Activated CD8-positive, alpha-beta T cell treated with anti-CD3 and anti-CD28 coated beads, Interleukin-2, amount 10 ng/mL, durations not matched to agents 7 days and 5 days (primary cell): ENCODE results near the gene PAGE2. TPM values are rescaled to one million over a fixed set of nuclear protein-coding genes. Genes with fewer than 3 reads are reported as not detected.
"Not testable (repeated sequence)": the region's sequence is repeated elsewhere in the genome, so short reads cannot be mapped to it uniquely, and the experiment has no call there.

Source experiments
- ATAC-seq: fragments of 150-1000 bp; cut with Tn5 transposase; one replicate; pipeline ENCODE4 v1.10.0; 2021; ENCODE audit warnings: moderate library complexity
- CTCF ChIA-PET: fragments of 350-600 bp; sonication (Branson Sonifier 250); formaldehyde crosslinking; loops from one replicate; lab custom pipeline; 2021; ENCODE audit warnings: antibody characterized with exemption; lab: Charles Lee
- POLR2A ChIA-PET: fragments of 350-600 bp; sonication (Branson Sonifier 250); formaldehyde crosslinking; loops from one replicate; lab custom pipeline; 2021; ENCODE audit warnings: antibody characterized with exemption; lab: Charles Lee
- DNase-seq: peaks from one replicate; pipeline ENCODE4 v3.0.0-alpha.2; 2020
- H3K27ac Mint-ChIP-seq: one replicate; pipeline ENCODE4 v1.8.0; 2021; ENCODE audit warnings: mild to moderate bottlenecking, mixed read lengths
- H3K27me3 Mint-ChIP-seq: one replicate; pipeline ENCODE4 v1.8.0; 2021; ENCODE audit warnings: low read depth, mixed read lengths
- H3K36me3 Mint-ChIP-seq: one replicate; pipeline ENCODE4 v1.8.0; 2021; ENCODE audit warnings: low read depth, mixed read lengths
- H3K4me1 Mint-ChIP-seq: one replicate; pipeline ENCODE4 v1.8.0; 2021; ENCODE audit warnings: low read depth, mixed read lengths
- H3K4me3 Mint-ChIP-seq: one replicate; pipeline ENCODE4 v1.8.0; 2021; ENCODE audit warnings: mild to moderate bottlenecking, mixed read lengths
- H3K9me3 Mint-ChIP-seq: one replicate; pipeline ENCODE4 v1.8.0; 2022; ENCODE audit warnings: mixed read lengths; ENCODE audit not compliant: insufficient read depth
- total RNA-seq, 2 experiments: library from RNA; stranded (reverse); gene quantifications; one replicate each; pipeline ENCODE4 v1.2.3, GENCODE V29; 2021

Gene PAGE2
- total RNA-seq = not detected

- no peak within 1 kb of the TSS for H3K4me3 Mint-ChIP-seq
- DNase-seq = no peak
- no peak for ATAC-seq
- no peaks in the 10 kb centered on the region for H3K27me3 Mint-ChIP-seq
- H3K9me3 Mint-ChIP-seq = no peaks in the 10 kb centered on the region
- H3K36me3 Mint-ChIP-seq = no peaks in the 10 kb centered on the region
- ChIA-PET POLR2A (no interaction called here), CTCF (no interaction called here)
- H3K27ac Mint-ChIP-seq = no peak within 1 kb of the TSS
- no peaks in the 10 kb centered on the region for H3K4me1 Mint-ChIP-seq
Measured at GRCh38 chrX:55088795-55089489, at the start of gene PAGE2. PAGE2 (plus strand) TSS chrX:55089018; CDS start chrX:55090021, 1,003 bp downstream.

DNA sequence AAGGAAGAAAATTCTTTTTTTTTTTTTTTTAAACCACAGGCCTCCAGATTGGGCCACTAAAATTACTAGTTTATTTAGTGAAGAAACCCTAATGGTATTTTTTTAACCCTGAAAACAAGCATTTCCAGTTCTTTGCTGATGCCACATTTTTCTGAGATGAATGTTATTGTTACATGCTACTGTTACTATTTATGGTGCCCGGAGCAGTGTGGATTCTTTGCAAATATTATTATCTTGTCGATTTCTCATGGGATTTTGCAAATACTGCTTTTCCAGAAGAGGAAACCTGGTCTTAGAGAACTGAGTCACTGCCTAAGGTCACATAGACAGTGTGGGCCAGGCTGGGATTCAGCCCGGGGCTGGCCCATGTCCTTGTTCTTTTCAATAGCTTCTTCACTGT is 49.3 kb upstream of the PAGE2 start:
- H3K36me3 Mint-ChIP-seq = no peaks in the 10 kb centered on the region
- H3K9me3 Mint-ChIP-seq = no peaks in the 10 kb centered on the region
- H3K4me3 Mint-ChIP-seq = no peak overlapping the region
- POLR2A ChIA-PET = no interaction called here
- ATAC-seq (no peak), DNase-seq (no peak)
- no peak overlapping the region for H3K27ac Mint-ChIP-seq
- CTCF ChIA-PET = no interaction called here
- no peaks in the 10 kb centered on the region for H3K4me1 Mint-ChIP-seq
- no peaks in the 10 kb centered on the region for H3K27me3 Mint-ChIP-seq

DNA sequence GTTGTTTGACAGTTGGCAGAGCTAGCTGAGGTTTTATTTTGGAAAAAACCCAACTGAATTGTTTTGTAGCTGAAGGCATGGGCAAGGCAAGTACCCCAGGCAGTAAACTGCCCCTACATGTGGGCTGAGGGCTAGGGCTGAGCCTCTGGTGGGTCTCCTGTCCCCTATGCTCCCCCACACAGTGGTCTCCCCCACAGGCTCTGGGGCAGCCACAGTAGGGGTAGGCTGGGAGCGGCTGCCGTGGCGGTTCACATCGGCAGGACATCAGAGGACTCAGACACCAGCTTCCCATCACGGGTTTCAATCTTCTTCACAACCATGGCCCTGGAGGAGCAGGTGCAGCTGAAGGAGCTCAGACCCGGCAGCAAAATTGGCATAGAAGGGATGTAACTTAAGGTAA is 47.3 kb upstream of the PAGE2 start:
- no peaks in the 10 kb centered on the region for H3K4me1 Mint-ChIP-seq
- ChIA-PET CTCF (no interaction called here), POLR2A (no interaction called here)
- H3K4me3 Mint-ChIP-seq = no peak overlapping the region
- H3K9me3 Mint-ChIP-seq = no peaks in the 10 kb centered on the region
- no peaks in the 10 kb centered on the region for H3K27me3 Mint-ChIP-seq
- DNase-seq = no peak
- ATAC-seq = no peak
- H3K27ac Mint-ChIP-seq = no peak overlapping the region
- no peaks in the 10 kb centered on the region for H3K36me3 Mint-ChIP-seq

DNA sequence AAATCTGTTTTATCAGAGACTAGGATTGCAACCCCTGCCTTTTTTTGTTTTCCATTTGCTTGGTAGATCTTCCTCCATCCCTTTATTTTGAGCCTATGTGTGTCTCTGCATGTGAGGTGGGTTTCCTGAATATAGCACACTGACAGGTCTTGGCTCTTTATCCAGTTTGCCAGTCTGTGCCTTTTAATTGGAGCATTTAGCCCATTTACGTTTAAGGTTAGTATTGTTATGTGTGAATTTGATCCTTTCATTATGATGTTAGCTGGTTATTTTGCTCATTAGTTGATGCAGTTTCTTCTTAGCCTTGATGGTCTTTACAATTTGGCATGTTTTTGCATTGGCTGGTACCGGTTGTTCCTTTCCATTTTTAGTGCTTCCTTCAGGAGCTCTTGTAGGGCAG is 38.2 kb upstream of the PAGE2 start:
- H3K36me3 Mint-ChIP-seq, H3K27me3 Mint-ChIP-seq, H3K4me1 Mint-ChIP-seq, H3K9me3 Mint-ChIP-seq, ATAC-seq, CTCF ChIA-PET, POLR2A ChIA-PET, H3K4me3 Mint-ChIP-seq, H3K27ac Mint-ChIP-seq, DNase-seq: not testable (repeated sequence)

DNA sequence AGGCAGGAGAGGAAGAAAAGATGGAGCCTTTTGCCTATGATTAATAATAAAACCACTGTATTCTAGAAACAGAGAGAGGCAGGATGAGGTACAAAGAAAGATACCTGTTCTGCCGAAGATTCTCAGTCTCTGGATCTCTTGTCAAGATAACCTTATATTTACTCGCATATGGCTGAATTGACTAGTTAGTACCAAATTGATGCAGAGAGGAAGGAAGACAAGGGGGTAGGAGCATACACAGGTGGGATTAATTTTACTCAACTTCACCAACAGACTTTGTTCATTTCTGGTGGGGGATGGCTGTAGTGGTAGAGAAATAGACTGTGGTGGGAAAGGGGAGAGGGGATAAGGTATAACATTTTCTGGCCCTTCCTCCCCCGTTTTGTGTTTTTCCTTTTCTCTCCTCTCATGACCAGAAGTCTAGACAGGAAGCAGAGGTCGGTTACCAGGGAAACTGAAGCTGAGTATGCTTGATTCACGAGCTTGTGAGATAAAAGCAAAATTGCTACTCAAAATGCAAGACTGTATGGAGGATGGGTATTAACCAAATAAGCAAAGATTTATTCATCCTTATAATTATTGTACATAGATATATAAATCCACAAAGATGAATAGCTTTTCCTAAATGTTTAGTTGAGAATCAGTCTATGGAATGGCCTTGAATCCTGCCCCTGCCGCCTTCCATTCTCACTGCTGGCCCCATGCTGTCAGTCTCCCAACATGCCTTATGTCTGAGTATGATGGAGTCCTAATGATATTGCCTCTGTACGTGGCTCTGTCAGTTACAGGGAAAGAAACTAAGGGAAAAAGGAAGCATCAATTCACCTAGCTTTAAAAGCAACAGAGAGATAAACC is 31.8 kb upstream of the PAGE2 start:
- ATAC-seq (peak; percentile 82), DNase-seq (peak; percentile 22)
- peaks cover 2% of the 10 kb centered on the region for H3K27me3 Mint-ChIP-seq
- CTCF ChIA-PET = interaction anchor here (0.9 to 1.3 kb wide), 8 partner anchors 12 to 1754 kb away, joined by 3 to 10 read pairs (median 4); partner anchors contain the start of gene APEX2
- H3K27ac Mint-ChIP-seq = no peak overlapping the region
- H3K9me3 Mint-ChIP-seq = no peaks in the 10 kb centered on the region
- H3K4me3 Mint-ChIP-seq = peak overlapping the region; percentile 36
- peaks cover 9% of the 10 kb centered on the region for H3K4me1 Mint-ChIP-seq
- POLR2A ChIA-PET = interaction anchor here (1.0 kb wide), 1 partner anchor 57 kb away, joined by 4 read pairs; the partner anchor contains the start of gene APEX2
- H3K36me3 Mint-ChIP-seq = no peaks in the 10 kb centered on the region

- ATAC-seq (peak; percentile 70), DNase-seq (peak; percentile 46)
- Mint-ChIP-seq H3K27ac (no peak overlapping the region), H3K36me3 (no peaks in the 10 kb centered on the region), H3K4me3 (peak overlapping the region; percentile 36), H3K27me3 (peaks cover 2% of the 10 kb centered on the region), H3K9me3 (no peaks in the 10 kb centered on the region), H3K4me1 (peaks cover 9% of the 10 kb centered on the region)
- CTCF ChIA-PET = interaction anchor here (0.9 to 1.3 kb wide), 8 partner anchors 13 to 1755 kb away, joined by 3 to 10 read pairs (median 4); partner anchors contain the start of gene APEX2
- POLR2A ChIA-PET = interaction anchor here (1.0 kb wide), 1 partner anchor 58 kb away, joined by 4 read pairs; the partner anchor contains the start of gene APEX2
Measured at GRCh38 chrX:55057675-55058249, 31.1 kb upstream of the PAGE2 start.

DNA sequence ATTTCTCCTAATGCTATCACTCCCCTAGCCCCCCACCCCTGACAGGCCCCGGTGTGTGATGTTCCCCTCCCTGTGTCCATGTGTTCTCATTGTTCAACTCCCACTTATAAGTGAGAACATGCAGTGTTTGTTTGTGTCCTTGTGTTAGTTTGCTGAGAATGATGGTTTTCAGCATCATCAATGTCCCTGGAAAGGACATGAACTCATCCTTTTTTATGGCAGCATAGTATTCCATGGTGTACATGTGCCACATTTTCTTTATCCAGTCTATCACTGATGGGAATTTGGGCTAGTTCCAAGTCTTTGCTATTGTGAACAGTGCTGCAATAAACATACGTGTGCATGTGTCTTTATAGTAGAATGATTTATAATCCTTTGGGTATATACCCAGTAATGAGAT is 21.6 kb upstream of the PAGE2 start:
- POLR2A ChIA-PET, DNase-seq, H3K4me1 Mint-ChIP-seq, H3K4me3 Mint-ChIP-seq, H3K27me3 Mint-ChIP-seq, CTCF ChIA-PET, H3K36me3 Mint-ChIP-seq, H3K27ac Mint-ChIP-seq, ATAC-seq, H3K9me3 Mint-ChIP-seq: not testable (repeated sequence)

DNA sequence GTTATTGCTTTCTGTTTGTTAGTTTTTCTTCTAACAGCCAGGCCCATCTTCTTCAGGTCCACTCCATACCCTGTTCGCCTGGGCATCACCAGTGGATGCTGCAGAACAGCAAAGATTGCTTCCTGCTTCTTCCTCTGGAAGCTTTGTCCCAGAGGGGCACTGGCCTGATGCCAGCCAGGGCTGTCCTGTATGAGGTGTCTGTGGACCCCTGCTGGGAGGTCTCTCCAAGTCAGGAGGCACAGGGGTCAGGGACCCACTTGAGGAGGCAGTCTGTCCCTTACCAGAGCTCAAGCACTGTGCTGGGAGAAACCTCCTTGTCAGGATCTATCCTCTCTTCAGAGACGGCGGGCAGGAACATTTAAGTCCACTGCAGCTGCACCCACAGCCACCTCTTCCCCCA is 16.5 kb upstream of the PAGE2 start:
- Mint-ChIP-seq H3K4me3 (no peak overlapping the region), H3K4me1 (no peaks in the 10 kb centered on the region), H3K27me3 (no peaks in the 10 kb centered on the region), H3K9me3 (no peaks in the 10 kb centered on the region), H3K36me3 (no peaks in the 10 kb centered on the region), H3K27ac (no peak overlapping the region)
- no peak for DNase-seq
- no peak for ATAC-seq
- POLR2A ChIA-PET = no interaction called here
- CTCF ChIA-PET = interaction anchor here (0.9 kb wide), 1 partner anchor 15 kb away, joined by 3 read pairs; no protein-coding TSS in a partner anchor

DNA sequence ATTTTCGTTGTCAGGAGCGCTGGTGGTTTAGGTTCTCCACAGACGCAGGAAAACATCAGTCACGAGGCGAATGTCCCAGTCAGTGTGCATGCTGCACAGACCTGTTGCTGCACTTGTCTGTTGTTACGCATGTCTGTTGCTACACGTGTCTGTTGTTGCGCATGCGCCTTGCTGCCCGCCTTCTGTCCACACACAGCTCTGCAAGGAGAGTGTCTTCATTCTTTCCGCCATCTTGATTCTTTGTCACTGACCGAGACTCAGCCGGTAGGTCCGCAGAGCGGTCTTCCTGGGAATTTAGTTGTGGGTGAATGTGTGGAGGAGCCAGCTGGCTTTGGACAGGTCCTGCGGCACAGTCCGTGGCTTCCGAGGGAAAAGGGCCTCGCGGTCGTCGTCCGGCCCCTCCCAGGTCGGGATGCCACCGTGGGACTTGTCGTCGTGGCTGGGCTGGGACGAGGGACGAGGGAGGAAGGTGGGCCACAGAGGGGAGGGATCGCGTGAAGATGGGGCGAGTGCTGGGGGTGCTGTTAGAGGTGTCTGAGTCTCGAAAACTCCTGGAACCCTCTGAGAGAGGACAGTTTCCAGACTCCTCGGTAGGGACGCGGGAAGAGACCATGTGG is 13.9 kb upstream of the PAGE2 start, which contains the start of gene PAGE2B:
Gene PAGE2B (plus strand): TSS at position 180 of the 617 bp plus-strand sequence. CDS start 1,012 bp downstream, outside the sequence.
- CTCF ChIA-PET = no interaction called here

DNA sequence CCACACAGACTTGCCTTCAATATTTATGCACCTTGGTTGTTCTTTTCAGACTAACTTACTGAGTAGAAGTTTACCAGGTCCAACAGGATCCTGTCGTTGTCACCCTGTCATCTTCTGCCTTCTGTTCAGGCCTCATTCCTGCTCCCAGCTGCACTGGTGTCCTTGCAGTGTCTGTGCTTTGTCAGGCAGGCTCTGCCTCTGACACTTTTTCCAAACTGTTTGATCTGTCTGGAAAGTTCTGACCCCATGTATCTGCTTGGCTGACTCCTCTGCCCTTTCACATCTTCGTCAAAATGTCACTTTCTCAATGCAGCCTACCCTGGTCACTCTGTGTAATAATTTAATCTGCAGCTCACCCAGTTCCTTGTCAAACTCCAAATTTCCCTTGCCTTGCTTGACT is 9.9 kb downstream of the PAGE2 start:
- no peak overlapping the region for H3K4me3 Mint-ChIP-seq
- H3K27ac Mint-ChIP-seq = no peak overlapping the region
- ChIA-PET CTCF (no interaction called here), POLR2A (no interaction called here)
- H3K9me3 Mint-ChIP-seq = no peaks in the 10 kb centered on the region
- H3K36me3 Mint-ChIP-seq = no peaks in the 10 kb centered on the region
- peaks cover 6% of the 10 kb centered on the region for H3K4me1 Mint-ChIP-seq
- ATAC-seq = no peak
- DNase-seq = no peak
- peaks cover 2% of the 10 kb centered on the region for H3K27me3 Mint-ChIP-seq

More for the DNA sequence above, 13.9 kb upstream of the PAGE2 start, which contains the start of gene PAGE2B:
- Mint-ChIP-seq H3K4me3 (no peak within 1 kb of the TSS), H3K27ac (no peak within 1 kb of the TSS), H3K27me3 (no peaks in the 10 kb centered on the region), H3K4me1 (no peaks in the 10 kb centered on the region), H3K9me3 (no peaks in the 10 kb centered on the region), H3K36me3 (no peaks in the 10 kb centered on the region)
- POLR2A ChIA-PET = no interaction called here
- ATAC-seq (no peak), DNase-seq (no peak)

- POLR2A ChIA-PET = no interaction called here
- H3K27me3 Mint-ChIP-seq = peaks cover 2% of the 10 kb centered on the region
- DNase-seq = no peak
- CTCF ChIA-PET = no interaction called here
- no peak overlapping the region for H3K27ac Mint-ChIP-seq
- ATAC-seq = no peak
- H3K4me1 Mint-ChIP-seq = peaks cover 6% of the 10 kb centered on the region
- no peaks in the 10 kb centered on the region for H3K9me3 Mint-ChIP-seq
- no peak overlapping the region for H3K4me3 Mint-ChIP-seq
- no peaks in the 10 kb centered on the region for H3K36me3 Mint-ChIP-seq
Measured at GRCh38 chrX:55099162-55099561, 10.3 kb downstream of the PAGE2 start.
